Fibroblast of lung (primary cell): Measurements from ENCODE around the gene RHOH. TPM values are rescaled to one million over a fixed set of nuclear protein-coding genes. Genes with fewer than 3 reads are reported as not detected.

Experiments used
- DNase-seq, 2 donors: peaks; one replicate each; pipeline versions ENCODE4 v3.0.0 to v3.0.0-alpha.2; 2010; ENCODE audit warnings: low read depth in 2 of 2
- H2AFZ ChIP-seq: 2 replicates; pipeline ENCODE4 v1.5.1; 2012; ENCODE audit warnings: low read length, control low read depth, inconsistent platforms
- H3K27ac ChIP-seq: 2 replicates; pipeline ENCODE4 v1.5.1; 2011; ENCODE audit warnings: low read length, control low read depth; ENCODE audit not compliant: insufficient read depth
- H3K27me3 ChIP-seq: 2 replicates; pipeline ENCODE4 v1.5.1; 2011; ENCODE audit warnings: mild to moderate bottlenecking, low read length; ENCODE audit not compliant: control insufficient read depth, insufficient read depth
- H3K36me3 ChIP-seq: 2 replicates; pipeline ENCODE4 v1.5.1; 2011; ENCODE audit warnings: low read length; ENCODE audit not compliant: control insufficient read depth, insufficient read depth
- H3K4me1 ChIP-seq: 2 replicates; pipeline ENCODE4 v1.5.1; 2011; ENCODE audit warnings: low read length; ENCODE audit not compliant: control insufficient read depth, insufficient read depth; ENCODE audit errors: extremely low read depth
- H3K4me2 ChIP-seq: 2 replicates; pipeline ENCODE4 v1.5.1; 2011; ENCODE audit warnings: low read length, control low read depth; ENCODE audit not compliant: insufficient read depth; ENCODE audit errors: extremely low read depth
- H3K4me3 ChIP-seq, 4 experiments: fragments of 200-600 bp in 1 of 4; sonication (generic) in 1 of 4; replicated peaks in 1 of 4; 2 replicates each; pipeline ENCODE4 v1.5.1; 2011 to 2016; ENCODE audit warnings: low read length in 4 of 4, low read depth in 3 of 4, mild to moderate bottlenecking in 3 of 4, control low read depth in 2 of 4, inconsistent platforms in 1 of 4, mixed read lengths in 1 of 4; ENCODE audit not compliant: insufficient read depth in 1 of 4; ENCODE audit errors: control extremely low read depth in 1 of 4
- H3K79me2 ChIP-seq: 2 replicates; pipeline ENCODE4 v1.5.1; 2012; ENCODE audit warnings: mild to moderate bottlenecking, low read length, inconsistent platforms; ENCODE audit not compliant: control insufficient read depth, insufficient read depth
- H3K9ac ChIP-seq: 2 replicates; pipeline ENCODE4 v1.5.1; 2011; ENCODE audit warnings: mild to moderate bottlenecking, low read length, control low read depth; ENCODE audit not compliant: insufficient read depth
- H3K9me3 ChIP-seq: 2 replicates; pipeline ENCODE4 v1.5.1; 2012; ENCODE audit warnings: low read depth, low read length; ENCODE audit not compliant: control insufficient read depth, insufficient read depth
- H4K20me1 ChIP-seq: 2 replicates; pipeline ENCODE4 v1.5.1; 2011; ENCODE audit warnings: low read length; ENCODE audit not compliant: control insufficient read depth, insufficient read depth; ENCODE audit errors: extremely low read depth
- CTCF ChIP-seq, 2 donors: IDR thresholded peaks in 1 of 2; conservative IDR thresholded peaks in 1 of 2; 1 replicate in 1 of 2; 2 replicates in 1 of 2; pipeline ENCODE4 v1.5.1; 2011 to 2012; ENCODE audit warnings: low read length in 2 of 2, control low read depth in 1 of 2, inconsistent platforms in 1 of 2, low read depth in 1 of 2, mild to moderate bottlenecking in 1 of 2
- EZH2 ChIP-seq: IDR thresholded peaks from 2 replicates; pipeline ENCODE4 v1.5.1; 2012; ENCODE audit warnings: low read length, control low read depth, mild to moderate bottlenecking; ENCODE audit errors: missing control alignments
- polyA plus RNA-seq, 2 donors: library from polyadenylated mRNA; depleted of rRNA in 1 of 2; stranded (reverse) in 1 of 2; unstranded in 1 of 2; fragments of >200 nt; gene quantifications; 2 replicates each; pipeline ENCODE4 v1.2.1, GENCODE V29; 2011 to 2012; ENCODE audit warnings: missing spikeins in 1 of 2
- total RNA-seq: library from RNA; depleted of rRNA; stranded (reverse); fragments of >200 nt; gene quantifications from 2 replicates; pipeline ENCODE4 v1.2.1, GENCODE V29; 2014

Gene RHOH
- total and polyA plus RNA-seq, 2 donors (not counting 1 experiment from before 2014, with no cell fraction given) = not detected

GRCh38 chr4:40205259-40206198 is 8.7 kb downstream of the RHOH start:
- Histone ChIP-seq H3K9me3 (no peaks in the 10 kb centered on the region), H2AFZ (no peak overlapping the region), H3K27ac (no peak overlapping the region), H3K27me3 (no peaks in the 10 kb centered on the region), H3K9ac (no peak overlapping the region), H3K79me2 (no peaks in the 10 kb centered on the region), H3K4me3 (no peak overlapping the region), H3K4me2 (no peak overlapping the region), H3K36me3 (no peaks in the 10 kb centered on the region), H4K20me1 (no peaks in the 10 kb centered on the region), H3K4me1 (no peaks in the 10 kb centered on the region)
- DNase-seq = no peak
- TF ChIP-seq CTCF (conservative IDR thresholded peaks at IDR 0.05 in 1 of 2, IDR thresholded peaks at IDR 0.05 in 1 of 2; ENCODE audit: low read depth in 1 of 2, low read length in 2 of 2) = no peak
- TF ChIP-seq EZH2 = no peak

GRCh38 chr4:40206426-40206825 is 9.6 kb downstream of the RHOH start:
- Histone ChIP-seq H3K27ac (no peak overlapping the region), H3K4me3 (no peak overlapping the region), H3K36me3 (no peaks in the 10 kb centered on the region), H4K20me1 (no peaks in the 10 kb centered on the region), H3K4me1 (no peaks in the 10 kb centered on the region), H3K9me3 (no peaks in the 10 kb centered on the region), H3K79me2 (no peaks in the 10 kb centered on the region), H3K27me3 (no peaks in the 10 kb centered on the region), H2AFZ (no peak overlapping the region), H3K4me2 (no peak overlapping the region), H3K9ac (no peak overlapping the region)
- TF ChIP-seq CTCF (conservative IDR thresholded peaks at IDR 0.05 in 1 of 2, IDR thresholded peaks at IDR 0.05 in 1 of 2; ENCODE audit: low read depth in 1 of 2, low read length in 2 of 2) (no peak), EZH2 (no peak)
- no peak for DNase-seq

- Histone ChIP-seq H3K36me3 (no peaks in the 10 kb centered on the region), H3K4me3 (no peak overlapping the region), H3K9me3 (no peaks in the 10 kb centered on the region), H3K4me2 (no peak overlapping the region), H3K27ac (no peak overlapping the region), H2AFZ (no peak overlapping the region), H3K9ac (no peak overlapping the region), H3K79me2 (no peaks in the 10 kb centered on the region), H3K27me3 (no peaks in the 10 kb centered on the region), H4K20me1 (no peaks in the 10 kb centered on the region), H3K4me1 (no peaks in the 10 kb centered on the region)
- no peak for DNase-seq
- TF ChIP-seq CTCF (conservative IDR thresholded peaks at IDR 0.05 in 1 of 2, IDR thresholded peaks at IDR 0.05 in 1 of 2; ENCODE audit: low read depth in 1 of 2, low read length in 2 of 2) (no peak), EZH2 (no peak)
Observed at GRCh38 chr4:40209401-40209800, 12.6 kb downstream of the RHOH start.
